ENCODE results near the gene CHRNA1. TPM values are rescaled to one million over a fixed set of nuclear protein-coding genes. Genes with fewer than 3 reads are reported as not detected.

The CHRNA1 gene
- total RNA-seq, 1 donor from 2014 or later: not detected

DNA sequence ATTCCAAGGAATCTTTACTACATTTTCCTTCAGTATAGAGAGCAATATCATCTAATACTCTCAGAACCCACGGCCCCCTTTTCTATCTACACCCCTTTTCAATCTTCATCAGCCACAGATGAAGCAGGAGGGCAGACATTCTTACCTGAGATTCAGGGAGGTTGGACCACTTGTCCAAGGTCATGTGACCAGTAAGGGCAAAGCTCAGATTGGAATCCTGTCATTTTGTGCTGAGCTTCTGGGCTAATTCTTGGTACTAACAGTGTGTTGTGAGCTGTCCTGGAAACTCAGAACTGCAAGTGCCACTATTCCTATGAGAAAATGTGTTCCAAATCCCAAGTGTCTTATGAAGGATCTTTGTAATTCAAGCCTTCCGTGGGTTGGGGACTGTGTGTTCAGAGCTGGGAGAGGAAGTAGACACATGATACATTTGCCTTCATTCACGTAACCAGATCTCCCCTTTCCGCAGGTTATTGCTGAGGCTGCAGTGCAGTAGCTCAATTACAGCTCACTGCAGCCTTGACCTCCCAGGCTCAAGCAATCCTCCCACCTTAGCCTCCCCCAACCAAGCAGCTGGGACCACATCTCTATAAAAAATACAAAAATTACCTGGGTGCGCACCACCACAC lies 3.3 kb downstream of the CHRNA1 start:
- no peak for DNase-seq

DNA sequence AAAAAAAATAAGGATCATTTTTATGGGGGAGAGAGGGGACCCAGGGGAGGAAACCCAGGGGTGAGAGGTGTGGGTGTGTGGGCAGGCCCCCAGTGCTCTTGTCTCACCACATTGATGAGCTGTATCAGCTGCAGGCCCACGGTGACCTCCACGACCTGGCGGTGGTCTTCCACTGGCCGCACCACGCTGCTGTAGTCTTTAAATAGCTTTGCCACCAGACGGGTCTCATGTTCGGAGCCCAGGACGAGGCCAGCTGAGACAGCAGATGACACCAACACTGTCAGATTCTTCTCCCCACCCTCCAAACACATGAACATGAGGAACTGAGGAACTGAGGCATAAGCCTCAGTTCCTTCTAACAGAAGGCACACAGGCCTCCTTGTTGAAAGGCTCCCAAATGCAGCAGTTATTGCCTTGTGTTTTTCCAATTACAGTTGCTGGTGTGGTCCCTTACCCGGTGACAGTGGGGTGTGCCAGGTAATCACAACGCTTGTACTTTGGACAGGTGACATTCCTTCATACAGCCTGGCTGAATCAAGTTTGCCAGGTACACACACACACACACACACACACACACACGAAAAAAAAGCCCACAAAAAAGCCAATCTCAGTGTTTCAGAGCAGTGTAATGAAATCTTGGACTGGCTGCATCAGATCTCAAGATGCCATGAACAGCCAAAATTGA lies 4.7 kb downstream of the CHRNA1 start:
- DNase-seq: no peak

DNA sequence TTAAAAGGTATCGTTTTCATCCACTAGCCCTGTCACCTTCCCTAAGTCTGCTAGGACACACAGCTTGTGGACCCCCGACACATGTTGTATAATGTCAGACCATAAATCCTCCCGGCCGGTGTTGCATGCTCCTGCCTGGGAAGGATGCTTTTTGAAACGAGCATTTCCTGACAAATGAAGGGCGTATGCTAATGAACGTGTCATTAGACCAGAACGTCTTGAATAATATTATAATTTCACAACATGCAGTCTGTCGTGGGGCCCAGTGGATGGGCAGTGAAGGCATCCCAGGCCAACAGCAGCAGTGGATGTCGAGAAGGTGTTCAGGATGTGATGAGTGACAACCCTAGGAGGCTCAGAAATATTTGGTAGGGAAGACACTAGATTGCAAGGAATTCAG lies 7.5 kb downstream of the CHRNA1 start:
- DNase-seq: no peak

DNA sequence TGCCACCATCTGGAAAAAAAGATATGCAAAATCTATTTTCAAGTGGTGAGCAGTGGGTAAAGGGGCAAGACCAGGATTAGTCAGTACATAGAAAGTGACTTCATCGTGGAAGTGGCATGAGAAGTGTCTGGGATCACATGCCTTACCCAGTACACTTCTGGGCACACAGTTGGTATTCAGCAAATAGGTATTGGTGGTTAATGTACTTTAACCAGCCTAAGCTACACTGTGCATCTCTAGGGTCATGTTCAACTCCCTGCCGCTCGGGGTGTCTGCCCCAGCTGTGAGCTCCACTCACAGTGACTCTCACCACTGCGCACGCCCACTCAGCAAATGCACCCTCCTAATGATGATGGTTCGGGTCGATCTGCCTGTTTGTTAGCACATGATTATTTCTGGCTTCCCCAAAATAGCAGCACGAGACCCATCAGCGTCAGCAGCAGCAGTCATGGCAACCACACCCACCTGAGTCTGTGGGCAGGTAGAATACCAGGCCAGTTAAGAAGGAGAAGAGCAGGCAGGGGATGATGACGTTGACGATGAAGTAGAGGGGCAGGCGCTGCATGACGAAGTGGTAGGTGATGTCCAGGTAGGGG lies 11.1 kb downstream of the CHRNA1 start:
- peak; percentile 21 for DNase-seq

DNA sequence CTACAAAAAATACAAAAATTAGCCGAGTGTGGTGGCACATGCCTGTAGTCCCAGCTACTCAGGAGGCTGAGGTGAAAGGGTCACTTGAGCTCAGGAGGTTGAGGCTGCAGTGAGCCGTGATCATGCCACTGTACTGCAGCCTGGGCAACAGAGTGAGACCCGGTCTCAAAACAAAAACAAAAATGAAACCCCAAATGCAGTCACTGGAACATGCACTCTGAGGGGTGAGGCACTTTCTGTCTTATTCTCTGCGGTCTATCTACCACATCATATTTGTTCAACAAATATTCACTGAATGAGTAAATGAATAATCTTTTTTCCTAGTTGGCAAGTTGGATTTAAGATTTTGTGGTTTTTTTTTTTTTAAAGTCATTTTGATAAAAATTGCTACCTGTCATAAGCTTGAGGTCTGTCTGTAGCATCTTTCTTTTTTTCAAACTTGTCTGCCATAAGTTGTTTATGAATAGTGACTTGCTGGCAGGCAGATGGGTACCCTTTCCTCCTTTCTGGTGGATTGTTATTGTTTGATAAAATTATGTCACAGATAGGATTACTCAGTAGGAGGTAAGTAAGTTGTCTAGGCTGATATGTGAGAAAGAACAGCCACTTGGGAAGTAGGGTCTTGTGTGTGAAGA lies 11.8 kb downstream of the CHRNA1 start:
- DNase-seq: no peak

DNA sequence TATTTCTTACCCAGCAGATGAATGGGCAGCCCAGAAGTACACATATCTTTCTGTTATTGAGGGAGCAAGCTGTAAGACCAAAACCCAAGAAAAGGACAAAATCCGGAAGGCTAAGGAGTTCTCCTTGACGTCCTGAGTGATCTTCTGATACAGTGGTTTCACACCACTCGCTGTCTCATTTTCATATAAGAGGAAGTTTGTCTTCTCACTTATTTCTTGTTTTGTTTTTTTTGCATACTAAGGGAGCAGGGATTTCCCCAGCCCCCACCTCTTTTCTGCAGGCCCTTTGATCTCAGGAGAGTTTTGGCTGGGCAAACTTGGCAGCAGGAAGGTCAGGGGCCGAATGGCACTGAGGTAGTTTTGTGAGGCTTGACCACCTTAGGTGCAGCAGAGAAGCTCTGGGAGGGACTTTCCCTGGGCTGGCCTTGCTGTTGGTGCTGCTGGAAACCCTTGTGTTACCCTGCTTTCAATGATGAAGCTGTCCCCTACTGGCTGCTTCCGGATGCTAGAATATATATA lies 13.3 kb downstream of the CHRNA1 start:
- DNase-seq: no peak

DNA sequence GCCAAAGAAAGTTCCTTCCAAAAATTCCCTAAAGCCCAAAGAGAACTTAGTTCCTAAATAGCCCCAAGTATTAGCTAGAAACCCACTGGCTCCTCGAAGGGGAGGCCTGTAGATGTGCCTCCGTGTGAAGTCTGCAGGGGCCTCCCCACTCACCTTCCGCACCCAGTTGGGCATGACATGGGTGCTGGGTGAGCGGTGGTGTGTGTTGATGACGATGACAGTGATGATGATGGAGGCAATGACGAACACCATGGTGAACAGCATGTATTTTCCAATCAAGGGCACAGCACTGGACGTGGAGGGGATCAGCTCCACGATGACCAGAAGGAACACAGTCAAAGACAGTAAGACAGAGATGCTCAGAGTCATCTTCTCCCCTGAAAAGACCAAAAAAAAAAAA lies 14.5 kb downstream of the CHRNA1 start:
- DNase-seq: no peak

DNA sequence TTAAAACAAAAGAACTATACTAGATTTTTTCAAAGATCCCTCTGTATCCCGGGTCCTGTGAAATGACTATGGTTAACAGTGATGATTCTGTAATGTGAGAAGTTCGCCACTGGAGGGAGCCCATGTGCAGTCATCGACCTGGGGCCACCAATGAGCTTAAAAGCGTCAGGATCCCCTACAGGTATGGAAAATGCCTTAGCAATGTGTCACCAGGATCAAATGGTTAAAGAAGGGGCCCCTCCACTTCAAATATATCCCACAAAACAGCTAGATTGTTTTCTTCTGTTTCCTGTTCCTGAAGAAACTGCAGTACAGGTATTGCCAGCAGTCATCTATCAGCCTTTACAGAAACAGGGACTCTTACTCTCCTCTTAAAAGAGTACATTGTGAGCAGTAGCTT lies 15.3 kb downstream of the CHRNA1 start:
- DNase-seq: peak; percentile 35

DNA sequence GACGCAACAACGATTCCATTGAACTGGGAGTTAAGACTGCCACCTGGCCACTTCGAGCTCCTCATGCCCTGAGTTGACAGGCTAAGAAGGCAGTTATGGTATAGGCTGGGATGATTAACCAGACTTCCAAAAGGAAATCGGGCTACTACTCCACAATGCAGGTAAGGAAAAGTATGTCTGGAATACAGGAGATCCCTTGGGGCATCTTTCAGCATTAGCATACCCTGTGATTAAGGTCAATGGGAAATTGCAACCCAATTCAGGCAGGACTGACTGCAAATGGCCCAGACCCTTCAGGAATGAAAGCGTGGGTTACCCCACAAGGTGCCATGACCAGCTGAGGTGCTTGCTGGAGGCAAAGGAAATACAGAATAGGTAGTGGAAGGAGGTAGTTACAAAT lies 19.1 kb downstream of the CHRNA1 start:
- no peak for DNase-seq

DNA sequence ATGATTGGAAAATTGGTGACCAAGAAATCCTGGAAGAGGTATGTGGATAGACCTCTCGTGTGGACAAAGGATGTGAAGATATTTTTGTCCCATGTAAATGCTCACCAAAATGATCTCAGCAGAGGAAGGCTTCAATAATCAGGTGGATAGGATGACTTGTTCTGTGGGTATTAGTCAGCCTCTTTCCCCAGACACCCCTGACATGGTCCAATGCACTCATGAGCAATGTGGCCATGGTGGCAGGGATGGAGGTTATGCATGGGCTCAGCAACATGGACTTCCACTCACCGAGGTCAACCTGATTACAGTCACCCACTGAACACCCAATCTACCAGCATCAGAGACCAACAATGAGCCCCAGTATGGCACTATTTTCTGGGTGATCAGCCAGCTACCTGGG lies 20.2 kb downstream of the CHRNA1 start:
- no peak for DNase-seq

DNA sequence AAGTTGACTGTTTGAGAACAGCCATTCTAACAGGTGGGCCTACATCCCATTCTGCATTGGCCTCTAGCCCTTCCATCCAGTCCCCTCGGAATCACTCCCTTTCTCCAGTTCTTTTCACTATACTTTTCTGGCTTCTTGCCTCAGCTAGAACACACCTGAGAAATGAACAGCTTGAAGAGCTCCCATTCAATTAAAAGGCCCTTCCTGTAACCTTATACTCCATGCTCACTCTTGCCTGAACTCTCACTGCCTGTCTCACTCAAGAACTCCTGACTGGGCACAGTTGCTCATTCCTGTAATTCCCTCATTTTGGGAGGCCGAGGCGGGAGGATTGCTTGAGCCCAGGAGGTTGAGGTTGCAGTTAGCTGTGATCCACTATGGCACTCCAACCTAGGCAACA lies 23.6 kb downstream of the CHRNA1 start:
- no peak for DNase-seq

DNA sequence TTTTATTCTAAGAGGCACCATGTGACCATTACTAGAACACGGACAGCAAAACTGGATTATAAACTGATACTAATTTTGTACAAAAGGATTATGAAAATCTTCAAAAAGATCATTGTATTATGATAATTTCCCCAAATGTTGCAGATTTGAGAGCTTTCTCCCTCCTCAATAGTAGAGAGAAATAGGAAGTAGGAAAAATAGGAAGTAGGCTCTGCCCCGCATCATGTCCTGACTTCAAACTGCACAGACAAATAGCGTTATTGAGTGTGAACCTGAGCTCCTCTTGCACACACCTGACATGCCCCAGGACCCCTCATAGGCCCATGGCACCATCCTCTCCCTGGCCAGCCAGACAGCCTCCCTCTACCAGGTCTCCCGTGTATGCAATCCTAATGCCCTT lies 25.4 kb downstream of the CHRNA1 start:
- DNase-seq: no peak

DNA sequence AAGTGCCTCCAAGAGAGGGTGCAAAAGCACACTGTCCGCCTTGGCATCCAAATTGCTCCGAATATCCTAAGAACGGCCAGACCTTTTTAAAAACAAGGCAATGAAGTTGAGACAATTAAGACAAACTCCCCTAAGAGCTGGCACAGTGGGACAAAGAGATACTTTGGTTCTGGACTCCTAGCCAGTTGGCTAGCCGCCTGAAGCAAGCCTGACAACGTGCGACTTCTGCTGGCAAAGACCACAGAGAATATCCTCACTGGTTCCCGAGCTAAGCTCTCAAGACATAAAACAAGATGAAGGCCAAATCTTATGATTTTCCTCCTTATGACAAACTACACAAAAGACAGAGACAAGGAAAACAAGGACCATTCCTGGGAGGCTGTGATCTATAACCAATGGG lies 32.7 kb downstream of the CHRNA1 start:
- DNase-seq: no peak

DNA sequence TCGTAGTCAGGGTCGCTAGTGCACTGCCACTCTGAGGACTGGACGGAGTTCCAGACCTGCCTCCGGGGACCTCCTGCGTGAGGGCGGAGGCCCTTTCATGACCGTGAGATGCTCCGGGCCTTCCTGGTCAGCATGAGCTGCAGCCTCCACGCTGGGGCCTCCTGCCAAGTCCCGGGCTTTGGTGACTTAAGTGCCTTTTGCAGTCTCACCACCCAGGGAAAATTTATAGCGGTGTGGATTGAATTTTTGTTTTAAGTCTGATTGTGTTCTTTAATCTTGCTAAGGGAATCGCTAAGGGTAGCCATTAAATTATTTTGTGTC lies 33.6 kb downstream of the CHRNA1 start:
- no peak for DNase-seq

DNA sequence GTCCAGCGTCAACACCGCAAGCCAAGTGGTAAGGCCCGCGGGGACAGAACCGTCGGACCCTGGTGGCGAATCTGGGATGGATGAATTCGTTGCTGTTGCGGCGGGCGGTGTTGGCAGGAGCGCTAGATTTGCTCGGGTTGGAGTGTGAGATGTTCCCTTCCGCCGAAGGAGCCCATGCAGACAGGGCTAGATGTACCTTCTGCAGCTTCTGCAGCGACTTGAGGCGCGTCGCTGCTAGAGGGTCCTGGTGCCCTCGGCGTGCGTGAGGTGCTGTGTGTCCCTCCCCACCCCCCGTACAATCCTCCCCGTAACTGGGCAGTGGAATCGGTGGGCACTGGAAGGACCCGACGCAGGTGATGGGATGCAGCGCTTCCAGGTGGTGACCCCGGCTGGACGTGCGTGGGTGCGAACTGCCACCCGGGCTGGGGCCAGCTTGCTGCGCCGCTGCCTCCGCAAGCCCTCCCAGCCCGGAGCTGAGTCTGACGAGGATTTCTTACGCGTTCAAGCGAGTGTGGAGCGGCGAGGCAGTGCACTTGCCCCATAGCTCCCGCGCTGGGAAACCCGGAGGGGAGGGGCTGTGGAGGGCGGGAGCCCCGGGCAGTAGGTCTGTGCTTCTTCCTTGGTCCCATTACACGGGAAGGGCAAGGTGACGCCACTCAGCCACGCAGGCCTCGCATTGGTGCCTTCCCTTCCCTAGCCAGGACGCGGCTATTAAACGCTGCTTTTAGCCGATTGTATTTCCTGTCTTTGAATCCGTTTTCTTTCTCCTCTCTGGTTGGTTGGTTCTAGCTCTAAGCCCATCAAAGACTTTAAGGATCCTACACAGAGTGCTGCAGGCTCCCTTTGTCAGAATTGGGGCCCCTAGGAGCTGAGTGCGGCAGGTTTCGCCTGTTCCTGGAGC lies 34.2 kb downstream of the CHRNA1 start:
- peak; percentile 19 for DNase-seq

DNA sequence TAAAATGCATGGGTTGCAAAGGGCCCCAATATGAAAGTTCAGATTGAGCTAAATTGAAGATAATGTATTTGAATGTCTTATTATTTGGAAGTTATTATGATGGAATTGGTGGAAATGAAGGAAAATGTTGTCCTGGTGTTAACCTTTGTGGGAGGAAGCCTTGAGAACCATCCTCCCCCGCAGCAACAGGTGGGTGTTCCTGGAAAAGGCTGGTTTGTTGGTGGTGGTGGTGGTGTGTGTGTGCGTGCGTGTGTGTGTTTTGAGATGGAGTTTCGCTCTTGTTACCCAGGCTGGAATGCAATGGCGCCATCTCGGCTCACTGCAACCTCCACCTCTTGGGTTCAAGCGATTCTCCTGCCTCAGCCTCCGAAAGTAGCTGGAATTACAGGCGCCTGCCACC lies 36.2 kb downstream of the CHRNA1 start:
- no peak for DNase-seq

DNA sequence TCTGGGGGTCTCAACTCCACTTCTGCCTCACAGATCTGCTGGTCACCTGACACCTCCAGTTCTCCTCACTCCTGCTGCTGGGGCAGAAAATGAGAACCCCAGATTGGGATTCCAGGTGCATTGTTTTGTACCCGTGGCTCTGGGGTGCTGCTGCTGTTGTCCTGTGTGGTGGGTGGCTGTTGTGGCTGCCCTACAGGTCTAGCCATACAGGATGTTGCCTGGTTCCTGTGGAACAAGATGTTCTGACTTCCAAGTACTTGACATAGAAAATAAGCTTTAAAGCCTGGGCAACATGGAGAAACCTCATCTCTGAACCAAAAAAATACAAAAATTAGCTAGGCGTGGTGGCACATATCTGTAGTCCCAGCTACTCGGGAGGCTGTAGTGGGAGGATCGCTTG lies 38.1 kb downstream of the CHRNA1 start:
- DNase-seq: no peak

DNA sequence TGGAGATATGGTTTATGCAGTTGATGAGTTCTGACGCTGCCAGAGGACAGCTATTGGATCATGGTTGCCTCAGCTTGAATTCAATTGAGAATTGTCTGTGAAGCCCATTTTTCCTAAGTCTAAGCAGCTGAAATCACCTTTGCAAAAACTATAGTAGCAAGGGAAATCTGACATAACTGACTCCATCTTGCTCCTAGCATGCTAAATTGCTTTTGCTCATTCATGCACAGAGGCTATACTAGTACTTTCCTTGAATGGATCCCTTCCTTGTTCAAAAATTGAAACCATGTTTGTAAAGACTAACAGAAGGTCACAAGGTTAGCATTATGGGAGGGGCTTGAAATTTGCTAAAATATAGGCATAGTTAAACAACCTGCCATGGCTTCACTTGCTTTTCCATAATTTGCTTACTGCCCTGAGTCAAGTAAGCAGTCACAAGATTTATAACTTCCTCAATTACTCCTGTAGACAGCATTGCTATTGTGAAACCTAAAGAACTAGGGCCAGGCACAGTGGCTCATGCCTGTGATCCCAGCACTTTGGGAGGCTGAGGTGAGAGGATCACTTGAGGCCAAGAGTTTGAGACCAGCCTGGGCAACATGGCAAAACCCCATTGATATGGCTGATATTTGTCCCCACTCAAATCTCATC lies 41.2 kb downstream of the CHRNA1 start:
- DNase-seq: no peak

DNA sequence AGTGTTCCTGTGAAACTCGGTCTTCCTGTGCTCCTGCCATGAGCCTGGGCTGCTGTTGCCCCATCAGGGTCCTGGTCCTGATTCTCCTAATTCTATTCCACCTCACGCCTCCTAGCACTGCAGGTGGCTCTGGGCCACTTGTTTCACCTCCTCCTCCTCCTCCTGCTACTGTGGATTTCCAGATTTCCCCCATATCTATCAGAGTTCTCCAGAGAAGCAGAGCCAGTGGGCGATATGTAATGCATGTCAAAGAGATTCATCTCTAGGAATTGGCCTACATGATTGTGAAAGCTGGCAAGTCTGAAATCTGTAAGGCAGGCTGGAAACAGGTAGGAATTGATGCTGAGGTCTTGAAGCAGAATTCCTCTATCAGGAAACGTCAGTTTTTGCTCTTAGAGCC lies 45.3 kb downstream of the CHRNA1 start:
- DNase-seq: no peak

DNA sequence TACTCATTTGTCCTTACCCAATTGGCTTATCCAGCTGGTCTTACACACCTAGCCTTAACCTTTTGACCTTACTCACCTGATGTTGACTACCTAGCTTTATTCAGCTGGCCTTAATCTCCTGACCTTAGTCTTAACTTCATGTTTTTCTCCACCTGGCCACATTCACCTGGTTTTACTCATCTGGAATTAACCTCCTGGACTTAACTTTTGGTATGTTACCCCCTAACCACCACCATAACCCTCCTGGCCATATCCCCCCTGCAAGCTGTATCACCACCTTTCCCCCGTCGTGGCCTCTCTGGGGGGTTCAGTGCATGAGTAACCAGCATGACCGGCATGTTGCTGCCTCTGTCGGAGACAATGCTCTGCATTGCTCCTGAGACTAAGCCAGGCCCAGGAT lies 45.7 kb downstream of the CHRNA1 start:
- no peak for DNase-seq

DNA sequence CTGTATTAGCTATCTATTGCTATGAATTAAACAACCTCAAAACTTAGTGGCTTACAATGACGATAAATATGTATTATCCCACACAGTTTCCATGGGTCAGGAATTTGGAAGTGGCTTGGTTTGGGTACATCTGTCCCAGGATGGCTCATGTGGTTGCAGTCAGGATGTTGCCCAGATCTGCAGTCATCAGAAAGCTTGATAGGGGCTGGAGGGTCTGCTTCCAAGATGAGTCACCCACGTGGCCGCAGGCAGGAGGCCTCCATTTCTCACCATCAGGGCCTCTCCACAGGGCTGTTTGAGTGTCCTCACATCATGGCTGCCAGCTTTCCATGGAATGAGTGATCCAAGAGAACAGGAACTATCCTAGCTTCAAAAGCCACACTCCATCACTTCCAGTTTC lies 46.4 kb downstream of the CHRNA1 start:
- DNase-seq: no peak

DNA sequence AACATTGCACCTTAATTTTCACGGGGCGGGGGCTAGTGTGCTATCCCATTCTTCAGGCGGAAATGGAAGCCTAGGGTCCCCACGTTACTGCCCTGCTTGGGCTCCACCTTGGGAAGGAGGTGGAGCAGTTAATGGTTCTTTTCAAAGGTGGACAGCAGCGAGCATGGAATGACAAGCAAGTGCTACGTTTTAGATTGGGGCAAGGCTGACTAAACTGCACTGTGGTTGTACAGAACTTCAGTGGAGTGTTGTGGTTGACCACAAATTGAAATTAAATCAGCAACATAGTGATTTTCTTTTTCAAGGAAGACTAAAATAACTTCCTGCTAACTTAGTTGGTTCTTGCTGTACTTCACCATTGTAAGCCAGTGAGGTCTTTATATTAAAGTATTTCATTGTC lies 47.0 kb downstream of the CHRNA1 start:
- no peak for DNase-seq
